Measurements from ENCODE around the gene COL28A1.

- TF ChIP-seq POLR2A (IDR thresholded peaks at IDR 0.05; ENCODE audit: low read length) (no peak), GATA1 (IDR thresholded peaks at IDR 0.05; ENCODE audit: low read depth, low read length) (no peak)
Measured at GRCh38 chr7:7354674-7355073, 181.0 kb downstream of the COL28A1 start.

Measured in erythroblast (primary cell).